ENCODE results near the gene CBFA2T2. TPM values are rescaled to one million over a fixed set of nuclear protein-coding genes. Genes with fewer than 3 reads are reported as not detected.

Gene CBFA2T2
- total RNA-seq, 2 experiments from 2014 or later, result 17.3 to 21.8 TPM

DNA sequence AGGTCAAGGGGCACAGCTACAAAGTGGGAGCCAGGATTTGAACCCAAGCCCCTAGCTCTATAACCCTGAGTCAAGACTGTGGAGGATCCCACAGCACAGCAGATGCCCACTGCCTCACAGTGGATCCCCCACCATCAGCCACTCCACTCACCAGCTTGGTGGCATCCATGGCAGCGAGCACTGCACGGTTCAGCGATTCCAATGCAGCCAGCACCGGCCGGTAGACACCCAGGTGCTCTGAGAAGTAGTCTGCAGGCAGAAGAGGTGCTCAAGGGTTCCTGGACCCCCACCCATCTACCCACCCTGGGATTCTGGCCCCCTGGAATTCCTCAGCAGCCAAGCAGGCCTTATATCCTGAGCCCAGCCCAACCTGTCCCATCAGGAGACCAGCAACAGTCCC is 179.3 kb downstream of the CBFA2T2 start:
- peaks cover 66% of the 10 kb centered on the region for H3K4me1 Mint-ChIP-seq
- H3K27ac Mint-ChIP-seq, result no peak overlapping the region

DNA sequence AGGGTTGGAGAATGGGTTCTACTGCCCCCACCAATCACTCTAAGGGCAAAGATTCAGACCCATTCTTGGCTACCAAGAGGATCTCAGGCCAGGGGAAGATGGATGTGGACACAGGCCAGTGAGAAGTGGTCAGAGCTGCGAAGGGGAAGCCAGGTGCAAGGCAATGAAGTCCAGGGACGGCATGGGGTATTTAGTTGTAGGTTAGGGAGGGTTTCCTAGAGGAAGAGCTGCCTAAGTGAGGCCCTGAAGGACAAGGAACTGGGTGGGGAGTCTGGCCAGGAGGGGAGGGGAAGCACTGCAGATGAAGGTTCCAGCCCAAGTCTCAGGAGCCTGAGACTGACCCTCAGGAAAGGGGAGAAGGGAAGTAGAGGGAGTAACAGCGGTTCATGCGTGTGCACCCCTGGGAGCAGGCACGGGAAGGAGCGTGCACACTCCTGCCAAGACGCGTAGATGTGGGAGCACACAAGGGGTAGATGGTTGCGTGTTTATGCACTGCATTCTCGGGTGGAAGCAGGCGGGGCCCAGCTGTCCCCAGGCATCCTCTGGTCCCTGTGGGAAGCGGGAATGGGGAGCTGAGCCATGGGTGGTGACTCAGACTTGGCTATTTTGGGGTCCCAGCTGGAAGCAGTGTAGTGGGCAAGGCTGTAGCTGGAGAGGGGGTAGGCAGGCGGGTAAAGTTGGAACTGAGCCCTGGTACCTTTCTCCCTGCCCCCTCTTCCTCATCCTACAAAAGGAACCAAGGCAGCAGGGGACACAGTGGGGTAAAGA is 180.2 kb downstream of the CBFA2T2 start:
- Mint-ChIP-seq H3K27ac (peak overlapping the region; percentile 48), H3K36me3 (ENCODE audit: low read depth) (peaks cover 33% of the 10 kb centered on the region), H3K9me3 (no peaks in the 10 kb centered on the region), H3K27me3 (no peaks in the 10 kb centered on the region), H3K4me3 (no peak overlapping the region), H3K4me1 (peaks cover 63% of the 10 kb centered on the region)
- no peak for DNase-seq
- ChIA-PET POLR2A (no interaction called here), CTCF (interaction anchor here (1.6 to 6.9 kb wide), 3 partner anchors 11 to 235 kb away, joined by 3 to 115 read pairs (median 5); no protein-coding TSS in a partner anchor)

More for the DNA sequence above, 179.3 kb downstream of the CBFA2T2 start:
- Mint-ChIP-seq H3K9me3 (no peaks in the 10 kb centered on the region), H3K4me3 (peak overlapping the region; percentile 6), H3K36me3 (ENCODE audit: low read depth) (peaks cover 32% of the 10 kb centered on the region), H3K27me3 (no peaks in the 10 kb centered on the region)
- DNase-seq, result no peak
- ChIA-PET CTCF (interaction anchor here (1.1 to 6.9 kb wide), 10 partner anchors 12 to 234 kb away, joined by 3 to 115 read pairs (median 6); partner anchors contain the start of genes PXMP4 and ZNF341), POLR2A (no interaction called here)

DNA sequence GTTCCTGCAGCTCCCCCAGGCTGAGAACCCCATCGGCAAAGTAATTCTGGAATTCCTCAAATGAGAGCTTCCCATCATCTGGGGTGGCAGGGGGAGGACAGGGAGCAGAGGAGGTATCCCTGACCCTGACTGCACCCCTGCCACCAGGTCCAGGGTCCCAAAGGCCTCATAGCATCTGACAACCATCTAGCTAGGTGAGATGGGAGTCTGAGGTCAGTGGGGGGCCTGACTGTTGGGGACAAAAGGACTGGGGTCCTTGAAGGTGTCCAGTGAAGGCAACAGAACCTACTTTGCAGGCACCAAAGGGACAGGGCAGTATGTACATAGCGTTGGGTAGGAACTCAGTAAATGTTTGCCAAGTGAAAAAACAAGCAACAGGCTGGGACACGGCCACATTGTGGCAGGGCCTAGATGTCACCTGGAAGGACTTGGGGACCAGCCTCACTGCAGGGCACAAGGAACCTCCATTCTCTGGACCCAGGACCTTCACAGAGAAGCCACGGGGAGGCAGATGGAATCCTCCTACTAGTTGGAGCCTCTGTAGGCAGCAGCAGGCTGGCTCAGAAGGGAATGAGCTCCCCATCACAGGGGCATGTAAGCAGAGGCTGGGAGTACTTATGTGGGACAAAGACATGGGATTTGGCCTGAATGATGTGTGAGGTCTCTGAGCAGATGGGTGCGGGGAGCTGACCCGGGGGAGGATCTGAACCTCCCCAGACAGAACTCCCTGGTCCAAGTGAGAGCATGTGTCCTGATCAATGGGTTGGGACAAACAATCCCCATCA is 181.0 kb downstream of the CBFA2T2 start:
- CTCF ChIA-PET, result interaction anchor here (0.6 to 1.6 kb wide), 4 partner anchors 9 to 236 kb away, joined by 3 to 6 read pairs (median 4); no protein-coding TSS in a partner anchor

DNA sequence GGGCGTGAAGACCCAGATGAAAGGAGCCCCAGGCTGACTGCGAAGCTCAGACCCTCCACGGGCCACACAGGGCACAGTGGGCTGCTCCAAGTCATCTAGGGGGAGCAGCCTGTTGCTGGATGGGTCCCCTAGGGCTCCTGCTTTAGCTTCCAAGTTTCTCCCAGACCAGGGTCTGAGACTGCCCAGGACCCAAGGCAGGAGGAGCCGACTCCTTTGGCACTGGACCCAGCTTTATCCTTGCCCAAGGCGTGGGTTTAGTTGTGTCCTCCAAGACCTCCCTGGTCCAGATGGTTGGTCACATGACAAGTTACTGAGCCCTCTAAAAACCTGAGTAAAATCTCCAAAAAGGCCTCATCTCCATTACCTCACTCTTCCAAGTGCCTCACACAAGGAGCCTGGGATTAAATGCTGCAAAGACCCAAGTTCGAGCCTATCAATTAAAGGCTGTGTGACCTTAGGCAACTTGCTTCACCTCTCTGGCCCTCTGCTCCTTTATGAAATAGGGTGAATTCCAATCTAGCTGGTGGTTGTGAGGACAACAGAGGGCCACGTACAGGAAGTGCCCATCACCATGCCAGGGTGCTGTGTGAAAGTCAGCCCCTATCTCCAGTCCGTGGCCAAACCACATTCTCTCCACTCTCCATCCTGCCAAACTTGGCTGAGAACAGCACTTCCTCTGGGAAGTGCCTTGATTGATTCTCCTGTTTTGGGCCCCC is 181.8 kb downstream of the CBFA2T2 start:
- DNase-seq, result no peak
- Mint-ChIP-seq H3K4me3 (peak overlapping the region; percentile 82), H3K36me3 (ENCODE audit: low read depth) (peaks cover 39% of the 10 kb centered on the region), H3K27me3 (no peaks in the 10 kb centered on the region), H3K9me3 (no peaks in the 10 kb centered on the region), H3K4me1 (peaks cover 64% of the 10 kb centered on the region), H3K27ac (peak overlapping the region; percentile 11)
- CTCF ChIA-PET, result interaction anchor here (0.7 to 1.0 kb wide), 3 partner anchors 8 to 263 kb away, joined by 3 to 4 read pairs (median 4); no protein-coding TSS in a partner anchor
- POLR2A ChIA-PET, result no interaction called here

More for the DNA sequence above, 181.0 kb downstream of the CBFA2T2 start:
- Mint-ChIP-seq H3K4me1 (peaks cover 63% of the 10 kb centered on the region), H3K36me3 (ENCODE audit: low read depth) (peaks cover 36% of the 10 kb centered on the region), H3K27ac (peak overlapping the region; percentile 19), H3K4me3 (no peak overlapping the region), H3K27me3 (no peaks in the 10 kb centered on the region), H3K9me3 (no peaks in the 10 kb centered on the region)
- POLR2A ChIA-PET, result no interaction called here
- DNase-seq, result no peak

DNA sequence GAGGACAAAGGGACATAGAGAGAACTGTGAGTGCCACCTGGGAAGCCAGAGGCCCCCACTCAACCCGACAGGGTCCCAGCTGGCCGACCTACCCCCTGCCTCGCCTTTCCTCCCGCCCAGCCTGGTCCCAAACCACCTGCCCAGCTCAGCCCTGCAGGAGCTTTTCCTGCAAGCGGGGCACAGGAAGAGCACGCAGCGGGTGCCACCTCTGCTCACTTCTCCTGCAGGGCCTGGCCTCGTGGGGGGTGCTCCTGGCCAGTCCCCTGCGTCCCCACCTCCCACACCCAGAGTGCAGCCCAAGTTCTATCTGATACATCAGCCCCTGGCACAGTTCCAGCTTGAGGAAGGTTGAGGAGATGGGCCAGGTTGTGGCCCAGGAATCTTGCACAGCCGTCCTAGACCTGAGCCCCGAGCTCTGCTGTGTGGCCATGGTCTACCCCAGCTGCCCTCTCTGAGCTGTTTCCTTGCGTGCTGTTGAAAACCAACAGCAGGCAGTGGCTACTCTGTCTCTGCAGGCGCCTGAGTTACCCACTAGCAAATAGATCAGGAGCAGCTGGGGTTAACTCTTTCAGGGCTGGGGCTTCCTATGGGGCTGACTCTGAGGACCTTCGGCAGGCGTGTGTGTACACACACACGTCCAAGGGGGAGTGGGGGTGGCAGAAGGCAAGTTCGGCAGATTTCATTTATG is 182.7 kb downstream of the CBFA2T2 start:
- POLR2A ChIA-PET, result no interaction called here
- H3K4me3 Mint-ChIP-seq, result peak overlapping the region; percentile 82

DNA sequence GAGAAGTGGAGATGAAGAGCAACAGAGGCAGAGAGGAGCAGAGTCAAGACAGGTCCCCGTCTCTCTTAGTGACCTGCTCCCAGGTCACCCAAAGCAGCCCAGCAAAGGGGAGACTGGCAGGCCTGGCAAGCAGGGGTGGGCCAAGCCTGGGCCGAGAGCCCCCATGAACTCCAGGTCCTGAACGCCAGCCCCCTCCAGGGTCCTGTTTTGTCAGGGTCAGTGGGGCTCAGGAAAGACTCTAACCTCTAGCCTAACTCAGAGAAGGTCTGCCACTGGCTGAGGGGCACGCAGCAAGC is 183.2 kb downstream of the CBFA2T2 start:
- ChIA-PET CTCF (interaction anchor here (0.6 kb wide), 1 partner anchor 176 kb away, joined by 3 read pairs; no protein-coding TSS in a partner anchor), POLR2A (no interaction called here)
- Mint-ChIP-seq H3K4me3 (peak overlapping the region; percentile 82), H3K9me3 (no peaks in the 10 kb centered on the region), H3K27ac (peak overlapping the region; percentile 82), H3K4me1 (peaks cover 73% of the 10 kb centered on the region), H3K27me3 (no peaks in the 10 kb centered on the region), H3K36me3 (ENCODE audit: low read depth) (peaks cover 48% of the 10 kb centered on the region)
- DNase-seq, result no peak

More for the DNA sequence above, 182.7 kb downstream of the CBFA2T2 start:
- Mint-ChIP-seq H3K4me1 (peaks cover 69% of the 10 kb centered on the region), H3K9me3 (no peaks in the 10 kb centered on the region), H3K27ac (peak overlapping the region; percentile 82), H3K36me3 (ENCODE audit: low read depth) (peaks cover 44% of the 10 kb centered on the region), H3K27me3 (no peaks in the 10 kb centered on the region)
- no peak for DNase-seq
- CTCF ChIA-PET, result no interaction called here

DNA sequence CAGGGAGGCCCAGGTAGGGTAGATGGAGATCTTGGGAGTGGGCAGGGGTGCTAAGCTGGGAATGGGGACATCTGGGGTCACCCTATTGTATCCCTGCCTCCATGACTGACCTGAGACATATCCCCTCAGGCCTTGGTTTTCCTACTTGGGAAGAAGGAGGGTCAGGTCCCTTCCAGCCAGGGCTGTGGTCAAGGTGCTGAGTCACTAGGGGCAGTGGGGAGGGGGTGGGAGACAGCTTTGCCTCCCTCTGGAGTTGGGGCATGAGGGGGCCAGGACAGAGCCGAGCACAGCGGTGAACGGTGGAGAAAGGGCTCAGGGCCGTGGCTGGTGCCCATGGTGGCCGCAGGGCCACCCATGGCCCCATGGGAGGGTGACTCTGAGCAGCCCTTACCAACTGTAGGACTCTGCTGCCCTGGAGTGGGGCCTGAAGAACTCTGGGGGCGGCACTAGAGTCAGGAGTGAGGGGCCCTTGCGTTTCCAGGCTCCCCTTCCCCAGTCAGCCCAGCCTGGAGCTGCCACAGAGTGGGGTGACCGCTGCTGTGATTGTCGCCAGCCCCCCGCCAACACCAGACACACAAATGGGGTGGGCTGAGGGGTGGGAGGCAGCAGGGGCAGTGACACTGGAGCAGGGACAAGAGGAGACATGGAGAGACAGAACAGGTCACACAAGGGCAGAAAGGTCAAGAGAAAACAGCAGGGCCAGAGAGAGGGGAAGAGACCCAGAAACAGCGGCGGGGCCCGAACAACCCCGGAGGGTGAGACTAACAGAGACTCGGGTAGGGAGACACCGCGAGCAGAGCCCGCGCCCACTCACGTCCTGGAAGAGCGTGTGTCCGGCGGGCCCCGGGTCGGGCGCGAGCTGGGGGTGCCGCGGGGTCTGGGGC is 183.8 kb downstream of the CBFA2T2 start:
- H3K4me1 Mint-ChIP-seq, result peaks cover 73% of the 10 kb centered on the region
- CTCF ChIA-PET, result interaction anchor here (0.6 kb wide), 1 partner anchor 176 kb away, joined by 3 read pairs; no protein-coding TSS in a partner anchor
- peak overlapping the region; percentile 82 for H3K27ac Mint-ChIP-seq
- peaks cover 48% of the 10 kb centered on the region for H3K36me3 Mint-ChIP-seq (ENCODE audit: low read depth)
- no peaks in the 10 kb centered on the region for H3K27me3 Mint-ChIP-seq
- no peaks in the 10 kb centered on the region for H3K9me3 Mint-ChIP-seq
- DNase-seq, result no peak
- POLR2A ChIA-PET, result no interaction called here
- H3K4me3 Mint-ChIP-seq, result peak overlapping the region; percentile 82

DNA sequence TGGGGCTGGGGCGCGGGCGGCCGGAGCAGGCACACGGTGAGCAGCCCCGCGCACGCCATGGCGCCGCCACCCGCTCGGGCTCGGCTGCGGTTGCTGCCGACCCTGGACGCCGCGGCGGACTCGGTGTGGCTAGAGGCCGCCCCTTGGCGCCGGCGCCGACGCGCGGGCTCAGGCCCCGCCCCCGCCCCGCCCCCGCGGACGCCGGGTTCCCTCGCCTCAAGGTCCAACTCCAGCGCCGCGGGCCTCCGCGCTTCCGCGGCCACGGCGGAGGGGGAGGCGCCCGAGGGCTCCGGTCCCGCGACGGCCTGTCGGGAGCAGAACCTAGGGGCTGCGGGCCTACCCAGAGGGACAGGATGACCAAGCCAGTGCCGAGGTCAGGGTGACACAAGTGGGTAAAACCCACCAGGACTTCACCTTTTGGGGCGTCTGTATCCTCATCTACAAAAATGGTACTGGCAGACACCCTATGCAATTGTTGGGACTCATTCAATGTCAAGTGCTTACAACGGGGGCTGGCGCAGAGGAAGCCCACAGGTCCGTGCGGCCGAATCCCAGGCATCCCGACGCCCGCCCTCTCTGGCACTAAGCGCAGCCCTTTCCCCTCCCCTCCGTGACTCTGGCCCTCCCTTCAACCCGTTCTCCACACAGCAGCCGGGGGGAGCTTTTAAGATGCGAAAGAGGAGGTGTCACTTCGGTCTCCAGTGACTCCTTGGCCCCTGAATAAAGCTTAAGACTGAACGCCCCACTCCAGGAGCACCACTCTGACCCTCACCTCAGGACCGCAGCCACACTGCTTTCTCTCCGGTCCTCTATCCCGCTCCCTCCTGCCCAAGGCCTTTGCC is 184.6 kb downstream of the CBFA2T2 start, which contains the start of gene NECAB3:
NECAB3 (minus strand) TSS at position 135 of the 842 bp plus-strand sequence; CDS start at position 59, 76 bp downstream.
- ChIA-PET POLR2A (no interaction called here), CTCF (interaction anchor here (0.6 to 0.9 kb wide), 2 partner anchors 9 to 174 kb away, joined by 3 to 4 read pairs; no protein-coding TSS in a partner anchor)
- no peaks in the 10 kb centered on the region for H3K9me3 Mint-ChIP-seq
- no peaks in the 10 kb centered on the region for H3K27me3 Mint-ChIP-seq
- peaks cover 76% of the 10 kb centered on the region for H3K4me1 Mint-ChIP-seq
- H3K4me3 Mint-ChIP-seq, result peak within 1 kb of the TSS; percentile 82
- peak within 1 kb of the TSS; percentile 82 for H3K27ac Mint-ChIP-seq
- H3K36me3 Mint-ChIP-seq (ENCODE audit: low read depth), result peaks cover 51% of the 10 kb centered on the region
- DNase-seq, result peak; percentile 59

DNA sequence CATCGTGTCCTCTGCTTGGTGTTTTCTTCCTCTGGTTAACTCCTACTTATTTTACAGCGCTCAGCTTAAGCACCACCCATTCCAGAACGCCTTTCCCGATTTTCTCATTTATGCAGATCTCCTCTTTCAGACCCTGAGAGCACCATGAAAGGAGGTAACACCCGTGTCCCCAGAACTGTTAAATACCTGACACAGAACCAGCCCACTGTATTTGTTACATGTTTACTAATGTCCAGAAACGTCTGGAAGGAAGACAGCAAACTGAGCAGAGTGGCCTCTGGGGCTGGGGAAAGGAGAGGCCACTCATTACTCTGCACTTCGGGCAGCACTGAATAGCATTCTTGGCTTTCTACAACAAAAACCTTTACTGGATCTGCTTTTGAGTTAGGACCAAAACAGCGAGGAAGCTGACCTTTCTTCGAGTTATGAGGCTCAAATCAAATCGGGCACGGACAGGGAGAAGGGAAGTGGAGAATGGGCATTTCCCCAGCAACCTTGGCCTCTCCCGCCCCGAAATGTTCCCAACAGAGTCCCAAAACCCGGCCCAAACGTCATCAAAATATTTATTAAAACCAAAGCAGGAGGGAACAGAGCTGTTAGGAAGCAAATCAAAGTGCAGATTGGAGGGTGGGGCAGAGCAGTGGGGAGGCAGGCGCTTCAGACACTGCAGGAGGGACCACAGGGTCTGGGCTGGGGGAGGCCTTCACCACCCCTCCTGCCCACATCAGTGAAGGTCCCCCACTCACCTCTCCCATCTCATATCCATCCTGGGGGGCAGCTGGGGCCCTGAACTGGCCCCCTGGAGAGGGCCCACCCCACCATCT is 185.5 kb downstream of the CBFA2T2 start:
- no peak for DNase-seq
- Mint-ChIP-seq H3K9me3 (no peaks in the 10 kb centered on the region), H3K36me3 (ENCODE audit: low read depth) (peaks cover 49% of the 10 kb centered on the region), H3K27me3 (no peaks in the 10 kb centered on the region), H3K27ac (peak overlapping the region; percentile 79), H3K4me1 (peaks cover 79% of the 10 kb centered on the region), H3K4me3 (peak overlapping the region; percentile 57)
- CTCF ChIA-PET, result interaction anchor here (0.6 to 0.9 kb wide), 2 partner anchors 10 to 175 kb away, joined by 3 to 4 read pairs; no protein-coding TSS in a partner anchor
- POLR2A ChIA-PET, result no interaction called here

DNA sequence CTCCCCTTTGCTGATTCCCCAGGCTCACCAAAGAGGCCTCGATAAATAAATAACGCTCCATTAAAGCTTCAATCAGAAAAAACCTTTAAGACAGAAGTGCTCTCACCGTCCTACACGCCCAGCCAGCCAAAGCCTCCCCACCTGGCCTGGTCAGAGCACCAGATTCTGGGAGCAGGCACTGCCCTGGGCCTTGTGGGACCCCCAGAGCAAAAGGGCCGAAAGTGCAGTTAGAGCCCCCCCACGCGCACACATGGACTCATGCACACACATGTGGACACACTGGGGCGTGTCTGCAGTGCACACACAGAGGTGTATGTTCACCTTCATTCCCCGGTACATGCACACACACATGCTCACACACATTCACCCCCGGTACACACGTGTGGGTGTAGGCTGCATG is 186.2 kb downstream of the CBFA2T2 start:
- Mint-ChIP-seq H3K27ac (peak overlapping the region; percentile 72), H3K4me3 (peak overlapping the region; percentile 20), H3K9me3 (no peaks in the 10 kb centered on the region), H3K4me1 (peaks cover 86% of the 10 kb centered on the region), H3K36me3 (ENCODE audit: low read depth) (peaks cover 52% of the 10 kb centered on the region), H3K27me3 (no peaks in the 10 kb centered on the region)
- DNase-seq, result no peak
- ChIA-PET CTCF (no interaction called here), POLR2A (no interaction called here)
